Prostate gland (tissue), 2 donors: ENCODE results near the gene NSMCE1. TPM values are rescaled to one million over a fixed set of nuclear protein-coding genes. Genes with fewer than 3 reads are reported as not detected.

Source experiments
- DNase-seq: peaks from one replicate; pipeline ENCODE4 v3.0.0-alpha.2; 2019; ENCODE audit warnings: low spot score
- H3K27ac ChIP-seq, 2 donors: fragments of 200-600 bp; sonication (generic); 2 replicates each; pipeline ENCODE4 v1.5.1; 2017 to 2019
- H3K27me3 ChIP-seq: fragments of 200-600 bp; sonication (generic); replicated peaks from 2 replicates; pipeline ENCODE4 v1.5.1; 2019; ENCODE audit not compliant: insufficient read depth
- H3K36me3 ChIP-seq, 2 donors: fragments of 200-600 bp; sonication (generic); 1 replicate in 1 of 2; 2 replicates in 1 of 2; pipeline versions ENCODE4 v1.5.1 to v1.8.1; 2017 to 2019
- H3K4me1 ChIP-seq: fragments of 200-600 bp; sonication (generic); replicated peaks from 2 replicates; pipeline ENCODE4 v1.5.1; 2019
- H3K4me3 ChIP-seq, 2 donors: fragments of 200-600 bp; sonication (generic); 2 replicates each; pipeline ENCODE4 v1.5.1; 2017 to 2019
- H3K9me3 ChIP-seq: fragments of 200-600 bp; sonication (generic); 2 replicates; pipeline ENCODE4 v1.5.1; 2017
- CTCF ChIP-seq, 4 experiments: fragments of 200-600 bp in 2 of 4; fragments of 450-650 bp in 2 of 4; sonication (generic) in 2 of 4; IDR thresholded peaks; 1 replicate in 3 of 4; 2 replicates in 1 of 4; pipeline ENCODE4 v1.5.1; 2016 to 2019; ENCODE audit warnings: antibody characterized with exemption in 4 of 4, mild to moderate bottlenecking in 2 of 4, moderate library complexity in 2 of 4
- POLR2A ChIP-seq: fragments of 450-650 bp; IDR thresholded peaks from one replicate; pipeline ENCODE4 v1.6.1; 2016; ENCODE audit warnings: antibody characterized with exemption, mild to moderate bottlenecking
- POLR2AphosphoS5 ChIP-seq: sonication (generic); formaldehyde crosslinking; IDR thresholded peaks from one replicate; pipeline ENCODE4 v1.6.1; 2017; ENCODE audit warnings: antibody characterized with exemption
- WGBS: methylation state at CpG from one replicate; pipeline ENCODE4 v1.1.5; 2018; 5-methylcytosine and 5-hydroxymethylcytosine counted together
- intact Hi-C: fragments of 100-400 bp; cut with DNase I; formaldehyde crosslinking; loops from one replicate; pipeline ENCODE4 v1.14.2; 2022
- total RNA-seq, 2 donors: library from RNA; depleted of rRNA; stranded (reverse); fragments of >200 nt; gene quantifications; one replicate each; pipeline ENCODE4 v1.1.0, GENCODE V29; 2016

Gene NSMCE1
- total RNA-seq, 2 donors from 2014 or later: 55.4 to 71.7 TPM

DNA sequence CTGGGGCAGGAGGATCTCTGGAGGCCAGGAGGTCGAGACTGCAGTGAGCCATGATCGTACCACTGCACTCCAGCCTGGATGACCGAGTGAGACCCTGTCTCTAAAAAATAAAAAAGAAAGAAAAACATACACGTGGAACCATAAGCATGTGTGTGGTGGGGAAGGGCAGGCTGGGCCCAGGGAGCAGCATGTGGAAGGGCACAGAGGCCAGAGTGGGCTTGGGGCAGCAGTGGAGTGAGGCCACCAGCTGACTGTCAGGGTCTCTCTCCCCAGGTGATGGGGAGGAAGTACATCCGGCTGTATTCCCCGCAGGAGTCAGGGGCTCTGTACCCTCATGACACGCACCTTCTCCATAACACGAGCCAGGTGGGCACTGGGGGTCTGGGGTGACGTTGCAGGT is 48.5 kb downstream of the NSMCE1 start:
- Histone ChIP-seq H3K27ac (no peak overlapping the region), H3K36me3 (no peaks in the 10 kb centered on the region), H3K9me3 (no peaks in the 10 kb centered on the region), H3K27me3 (no peaks in the 10 kb centered on the region), H3K4me3 (no peak overlapping the region), H3K4me1 (no peaks in the 10 kb centered on the region)
- DNase-seq: no peak
- no peak for TF ChIP-seq CTCF (IDR thresholded peaks at IDR 0.05)
- no peak for TF ChIP-seq POLR2AphosphoS5
- no peak for TF ChIP-seq POLR2A
- WGBS: 93% methylated on average over 9 of the region's 9 CpGs
- intact Hi-C loops: no loop called here

- Histone ChIP-seq H3K27me3 (no peaks in the 10 kb centered on the region), H3K36me3 (no peaks in the 10 kb centered on the region), H3K27ac (no peak overlapping the region), H3K4me1 (no peaks in the 10 kb centered on the region), H3K9me3 (no peaks in the 10 kb centered on the region), H3K4me3 (no peak overlapping the region)
- DNase-seq: no peak
- intact Hi-C loops: no loop called here
- 81% methylated on average over 10 of the region's 10 CpGs for WGBS
- TF ChIP-seq CTCF (IDR thresholded peaks at IDR 0.05) (no peak), POLR2AphosphoS5 (no peak), POLR2A (no peak)
These were observed 49.4 kb downstream of the NSMCE1 start for GRCh38 chr16:27219161-27219560.

DNA sequence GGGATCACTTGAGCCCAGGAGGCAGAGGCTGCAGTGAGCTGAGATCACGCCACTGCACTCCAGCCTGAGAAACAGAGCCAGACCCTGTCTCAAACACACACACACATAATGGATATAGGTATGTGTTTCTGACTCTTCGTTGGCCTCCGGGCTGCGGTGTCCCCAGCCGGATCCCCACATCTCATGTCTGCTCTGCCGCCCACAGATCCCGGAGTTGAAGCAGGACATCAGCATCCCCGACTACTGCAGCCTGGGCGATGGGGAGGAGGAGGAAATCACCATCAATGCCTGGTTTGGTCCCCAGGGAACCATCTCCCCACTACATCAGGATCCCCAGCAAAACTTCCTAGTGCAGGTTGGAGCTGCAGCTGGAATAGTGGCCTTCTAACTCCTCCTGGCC is 49.8 kb downstream of the NSMCE1 start:
- Histone ChIP-seq H3K4me3 (no peak overlapping the region), H3K27ac (no peak overlapping the region), H3K36me3 (no peaks in the 10 kb centered on the region), H3K4me1 (no peaks in the 10 kb centered on the region), H3K9me3 (no peaks in the 10 kb centered on the region), H3K27me3 (no peaks in the 10 kb centered on the region)
- intact Hi-C loops: no loop called here
- TF ChIP-seq POLR2A (no peak), CTCF (IDR thresholded peaks at IDR 0.05) (no peak), POLR2AphosphoS5 (no peak)
- WGBS: 94% methylated on average over 9 of the region's 9 CpGs
- DNase-seq: no peak

GRCh38 chr16:27217256-27217655 is 51.3 kb downstream of the NSMCE1 start:
- peak overlapping the region in 1 of 2 donors; percentile 13 for H3K27ac ChIP-seq
- no peaks in the 10 kb centered on the region for H3K4me1 ChIP-seq
- no peaks in the 10 kb centered on the region for H3K9me3 ChIP-seq
- no peak overlapping the region for H3K4me3 ChIP-seq
- WGBS: 64% methylated on average over 10 of the region's 10 CpGs
- H3K36me3 ChIP-seq: no peaks in the 10 kb centered on the region
- intact Hi-C loops: no loop called here
- no peaks in the 10 kb centered on the region for H3K27me3 ChIP-seq
- TF ChIP-seq POLR2A (no peak), POLR2AphosphoS5 (no peak), CTCF (IDR thresholded peaks at IDR 0.05) (no peak)
- DNase-seq: no peak

DNA sequence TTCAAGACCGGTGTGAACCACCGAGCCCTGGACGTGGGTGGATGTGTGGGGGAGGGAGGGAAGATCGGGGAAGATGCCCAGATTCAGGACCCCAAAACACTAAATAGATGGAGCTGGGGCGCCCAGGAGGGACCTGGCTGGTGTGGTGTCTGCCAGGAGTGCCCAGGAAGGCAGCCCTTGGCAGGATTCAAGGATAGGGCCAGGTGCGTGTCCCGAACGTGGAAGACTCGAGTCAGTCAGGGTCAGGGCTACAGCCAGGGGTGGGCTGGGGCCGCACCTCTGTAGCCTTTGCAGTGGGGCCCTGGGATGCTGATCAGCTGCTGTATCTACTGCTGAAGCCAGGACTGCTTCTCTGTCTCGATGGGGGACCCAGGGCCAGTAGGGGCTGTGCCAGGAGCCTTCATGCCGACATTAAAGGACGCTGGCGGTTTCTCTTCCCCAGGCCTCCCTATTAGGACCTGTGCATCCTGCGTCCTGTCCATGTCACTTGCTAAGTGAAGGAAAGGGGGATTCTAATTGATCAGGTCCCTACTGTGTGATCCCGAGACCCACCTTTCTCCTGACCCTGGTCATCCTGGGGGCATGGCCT is 52.2 kb downstream of the NSMCE1 start:
- Histone ChIP-seq H3K4me1 (no peaks in the 10 kb centered on the region), H3K4me3 (no peak overlapping the region), H3K27me3 (no peaks in the 10 kb centered on the region), H3K9me3 (no peaks in the 10 kb centered on the region), H3K36me3 (no peaks in the 10 kb centered on the region), H3K27ac (no peak overlapping the region)
- DNase-seq: no peak
- WGBS: 89% methylated on average over 16 of the region's 16 CpGs
- intact Hi-C loops: no loop called here
- no peak for TF ChIP-seq CTCF (IDR thresholded peaks at IDR 0.05)
- no peak for TF ChIP-seq POLR2A
- TF ChIP-seq POLR2AphosphoS5: no peak
